Subcutaneous adipose tissue (tissue), 4 donors: ENCODE results near the gene CIITA. TPM values are rescaled to one million over a fixed set of nuclear protein-coding genes. Genes with fewer than 3 reads are reported as not detected.

Experiments used
- CTCF ChIP-seq: fragments of 450-650 bp; IDR thresholded peaks from one replicate; pipeline ENCODE4 v1.5.1; 2016; ENCODE audit warnings: low read depth, mild to moderate bottlenecking, control low read depth, antibody characterized with exemption, moderate library complexity
- total RNA-seq, 4 donors: library from RNA; depleted of rRNA; stranded (reverse); fragments of >200 nt; gene quantifications; one replicate each; pipeline ENCODE4 v1.1.0, GENCODE V29; 2016

CIITA gene
- 10 to 100 TPM in 3 of 4 donors, 1 to 10 TPM in 1; 2.8 to 65.0 (median 13.5) TPM for total RNA-seq

DNA sequence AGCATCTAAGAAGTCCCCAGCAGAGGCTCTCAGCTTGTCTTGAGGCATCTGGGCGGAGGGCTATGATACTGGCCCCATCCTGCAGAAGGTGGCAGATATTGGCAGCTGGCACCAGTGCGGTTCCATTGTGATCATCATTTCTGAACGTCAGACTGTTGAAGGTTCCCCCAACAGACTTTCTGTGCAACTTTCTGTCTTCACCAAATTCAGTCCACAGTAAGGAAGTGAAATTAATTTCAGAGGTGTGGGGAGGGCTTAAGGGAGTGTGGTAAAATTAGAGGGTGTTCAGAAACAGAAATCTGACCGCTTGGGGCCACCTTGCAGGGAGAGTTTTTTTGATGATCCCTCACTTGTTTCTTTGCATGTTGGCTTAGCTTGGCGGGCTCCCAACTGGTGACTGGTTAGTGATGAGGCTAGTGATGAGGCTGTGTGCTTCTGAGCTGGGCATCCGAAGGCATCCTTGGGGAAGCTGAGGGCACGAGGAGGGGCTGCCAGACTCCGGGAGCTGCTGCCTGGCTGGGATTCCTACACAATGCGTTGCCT is at the start of gene CIITA:
CIITA (plus strand) TSS at position 404 of the 543 bp plus-strand sequence; CDS start at position 533, 129 bp downstream.
- no peak for TF ChIP-seq CTCF

- TF ChIP-seq CTCF, result no peak
Observed at GRCh38 chr16:10827691-10828341, 49.2 kb upstream of the CIITA start.

DNA sequence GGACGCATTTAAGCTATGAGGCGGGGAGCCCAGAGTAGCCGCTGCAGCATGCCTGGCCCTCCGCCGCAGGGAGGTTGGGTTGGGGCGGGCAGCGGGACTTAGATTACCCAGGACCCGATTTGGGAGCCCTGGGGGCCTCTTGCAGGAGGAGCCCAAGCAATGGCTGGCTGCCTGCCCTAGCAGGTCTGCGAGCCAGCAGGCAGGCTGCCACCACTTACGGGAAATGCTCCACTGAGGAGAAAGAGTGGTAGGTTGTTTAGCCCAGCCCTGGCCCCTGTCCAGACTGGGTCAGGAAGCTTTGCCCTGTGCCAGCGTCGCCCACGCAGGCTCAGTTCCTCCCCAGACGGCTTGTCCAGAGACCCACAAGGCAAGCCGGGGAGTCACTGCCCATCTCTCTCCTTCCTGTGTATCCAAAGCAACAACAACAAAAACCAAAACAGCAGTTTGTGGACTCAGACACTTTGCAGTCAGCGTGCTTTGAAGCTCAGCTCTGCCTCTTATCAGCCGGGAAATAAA is 48.1 kb upstream of the CIITA start:
- TF ChIP-seq CTCF, result no peak

GRCh38 chr16:10831894-10832886 is 44.8 kb upstream of the CIITA start:
- TF ChIP-seq CTCF, result no peak

DNA sequence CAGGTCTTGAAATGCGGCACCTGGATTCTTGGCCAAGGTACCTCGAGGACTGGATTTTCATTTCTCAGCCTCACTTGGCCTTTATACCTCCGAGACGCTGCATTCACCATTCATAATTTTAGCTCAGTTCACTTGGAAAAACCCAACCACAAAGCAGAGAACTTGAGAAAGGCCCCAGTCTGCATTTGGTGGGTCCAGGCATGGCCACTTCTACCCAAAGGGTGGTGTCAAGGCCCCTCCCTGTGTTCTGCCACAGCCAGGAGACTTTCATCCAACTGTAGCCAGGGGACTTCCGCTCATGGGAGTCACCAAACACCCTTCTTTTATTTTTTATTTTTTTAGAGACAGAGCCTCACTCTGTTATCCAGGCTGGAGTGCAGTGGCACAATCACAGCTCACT is 43.7 kb upstream of the CIITA start:
- TF ChIP-seq CTCF, result no peak

DNA sequence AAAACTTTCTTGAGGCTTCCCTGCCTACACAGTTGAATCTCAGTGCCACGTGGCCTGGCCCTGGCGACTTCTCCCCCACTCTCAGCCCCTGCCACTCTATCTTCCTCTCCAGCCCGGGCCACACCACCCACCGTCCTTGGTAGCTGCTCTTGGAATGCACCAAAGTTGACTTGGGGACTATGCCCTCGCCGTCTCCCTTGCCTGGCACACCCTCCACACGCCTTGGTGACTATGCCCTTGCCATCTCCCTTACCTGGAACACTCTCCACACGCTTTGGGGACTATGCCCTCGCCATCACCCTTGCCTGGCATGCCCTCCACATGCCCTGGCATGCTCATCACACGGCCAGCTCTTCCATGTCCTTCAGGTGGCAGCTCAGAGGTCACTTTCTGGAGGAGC is 42.9 kb upstream of the CIITA start:
- TF ChIP-seq CTCF, result no peak

GRCh38 chr16:10834766-10835165 is 42.2 kb upstream of the CIITA start:
- no peak for TF ChIP-seq CTCF
